HCT116 (cell line): ENCODE measurements around the gene GLYATL3.

Source experiments
- EZH2phosphoT487 ChIP-seq: fragments of 200-600 bp; IDR thresholded peaks from 2 replicates; pipeline ENCODE4 v1.6.1; 2018; ENCODE audit warnings: antibody characterized with exemption, borderline replicate concordance
- POLR2A ChIP-seq: IDR thresholded peaks from 2 replicates; pipeline ENCODE4 v1.7.0; 2011; ENCODE audit warnings: borderline replicate concordance; ENCODE audit not compliant: insufficient read depth, insufficient read length; ENCODE audit errors: extremely low read depth
- RAD21 ChIP-seq: IDR thresholded peaks from 2 replicates; pipeline ENCODE4 v1.6.1; 2012; ENCODE audit warnings: low read depth, mild to moderate bottlenecking
- TCF7L2 ChIP-seq: IDR thresholded peaks from 2 replicates; pipeline ENCODE4 v1.7.0; 2011; ENCODE audit warnings: borderline replicate concordance, inconsistent platforms; ENCODE audit not compliant: insufficient read depth, insufficient read length; ENCODE audit errors: extremely low read depth
- ZNF274 ChIP-seq: fragments of 200-500 bp; sonication (Bioruptor generic); IDR thresholded peaks from 2 replicates; pipeline ENCODE4 v1.6.1; 2014; ENCODE audit warnings: mild to moderate bottlenecking, low read depth, low read length, inconsistent platforms
- TF ChIP-seq, protein P1 (sequence below), 3 experiments: fragments of 200-600 bp in 1 of 3; sonication (generic) in 1 of 3; IDR thresholded peaks in 2 of 3; conservative IDR thresholded peaks in 1 of 3; 2 replicates each; pipeline ENCODE4 v1.5.1; 2012 to 2017; ENCODE audit warnings: low read depth in 2 of 3, low read length in 2 of 3, antibody characterized with exemption in 1 of 3, borderline replicate concordance in 1 of 3, control low read depth in 1 of 3, mild to moderate bottlenecking in 1 of 3, mixed read lengths in 1 of 3, mixed run types in 1 of 3, moderate library complexity in 1 of 3; ENCODE audit not compliant: insufficient read depth in 1 of 3

GRCh38 chr6:49524541-49524940 is 24.8 kb downstream of the GLYATL3 start:
- TF ChIP-seq ZNF274 (no peak), POLR2A (no peak), TCF7L2 (no peak), EZH2phosphoT487 (no peak), RAD21 (no peak)
- TF ChIP-seq, protein P1, sequence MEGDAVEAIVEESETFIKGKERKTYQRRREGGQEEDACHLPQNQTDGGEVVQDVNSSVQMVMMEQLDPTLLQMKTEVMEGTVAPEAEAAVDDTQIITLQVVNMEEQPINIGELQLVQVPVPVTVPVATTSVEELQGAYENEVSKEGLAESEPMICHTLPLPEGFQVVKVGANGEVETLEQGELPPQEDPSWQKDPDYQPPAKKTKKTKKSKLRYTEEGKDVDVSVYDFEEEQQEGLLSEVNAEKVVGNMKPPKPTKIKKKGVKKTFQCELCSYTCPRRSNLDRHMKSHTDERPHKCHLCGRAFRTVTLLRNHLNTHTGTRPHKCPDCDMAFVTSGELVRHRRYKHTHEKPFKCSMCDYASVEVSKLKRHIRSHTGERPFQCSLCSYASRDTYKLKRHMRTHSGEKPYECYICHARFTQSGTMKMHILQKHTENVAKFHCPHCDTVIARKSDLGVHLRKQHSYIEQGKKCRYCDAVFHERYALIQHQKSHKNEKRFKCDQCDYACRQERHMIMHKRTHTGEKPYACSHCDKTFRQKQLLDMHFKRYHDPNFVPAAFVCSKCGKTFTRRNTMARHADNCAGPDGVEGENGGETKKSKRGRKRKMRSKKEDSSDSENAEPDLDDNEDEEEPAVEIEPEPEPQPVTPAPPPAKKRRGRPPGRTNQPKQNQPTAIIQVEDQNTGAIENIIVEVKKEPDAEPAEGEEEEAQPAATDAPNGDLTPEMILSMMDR (IDR thresholded peaks at IDR 0.05 in 2 of 3, conservative IDR thresholded peaks at IDR 0.05 in 1 of 3; ENCODE audit: borderline replicate concordance in 1 of 3, insufficient read depth in 1 of 3, low read depth in 2 of 3, low read length in 2 of 3), result no peak
